ENCODE measurements around the gene KCMF1.

GRCh38 chr2:85049236-85049635 is 78.3 kb downstream of the KCMF1 start:
- TF ChIP-seq CTCF (IDR thresholded peaks at IDR 0.05) (no peak), POLR2A (IDR thresholded peaks at IDR 0.05) (no peak)
